Tibial nerve (tissue), 4 donors: Measurements from ENCODE around the gene STARD13. TPM values are rescaled to one million over a fixed set of nuclear protein-coding genes. Genes with fewer than 3 reads are reported as not detected.

Source experiments
- DNase-seq, 2 donors: peaks; one replicate each; pipeline ENCODE4 v3.0.0-alpha.2; 2019; ENCODE audit warnings: low spot score in 2 of 2
- H3K27ac ChIP-seq, 4 donors: fragments of 200-600 bp; sonication (generic) in 3 of 4; one replicate each; pipeline ENCODE4 v1.5.1; 2017 to 2019; ENCODE audit warnings: mild to moderate bottlenecking in 1 of 4
- H3K27me3 ChIP-seq, 2 donors: fragments of 200-600 bp; sonication (generic) in 1 of 2; one replicate each; pipeline versions ENCODE4 v1.5.1 to v1.6.0; 2017 to 2019
- H3K36me3 ChIP-seq, 3 donors: fragments of 200-600 bp; sonication (generic); one replicate each; pipeline ENCODE4 v1.5.1; 2018 to 2019
- H3K4me1 ChIP-seq, 4 donors: fragments of 200-600 bp; sonication (generic) in 3 of 4; one replicate each; pipeline ENCODE4 v1.5.1; 2017 to 2019
- H3K4me3 ChIP-seq, 4 donors: fragments of 200-600 bp; sonication (generic) in 3 of 4; one replicate each; pipeline ENCODE4 v1.5.1; 2017 to 2019; ENCODE audit warnings: mild to moderate bottlenecking in 1 of 4, moderate library complexity in 1 of 4
- H3K9me3 ChIP-seq, 4 donors: fragments of 200-600 bp; sonication (generic) in 3 of 4; one replicate each; pipeline ENCODE4 v1.5.1; 2017 to 2019
- EP300 ChIP-seq, 2 donors: sonication (generic); formaldehyde crosslinking; IDR thresholded peaks; one replicate each; pipeline ENCODE4 v1.6.1; 2017; ENCODE audit warnings: antibody characterized with exemption in 2 of 2, mild to moderate bottlenecking in 1 of 2
- POLR2A ChIP-seq, 2 donors: fragments of 450-650 bp; IDR thresholded peaks; one replicate each; pipeline ENCODE4 v1.6.1; 2017; ENCODE audit warnings: antibody characterized with exemption in 2 of 2, mild to moderate bottlenecking in 2 of 2, moderate library complexity in 2 of 2
- WGBS, 2 donors: methylation state at CpG; one replicate each; pipeline ENCODE4 v1.1.5; 2018; 5-methylcytosine and 5-hydroxymethylcytosine counted together
- total RNA-seq, 4 donors: library from RNA; depleted of rRNA; stranded (reverse); fragments of >200 nt; gene quantifications; one replicate each; pipeline ENCODE4 v1.1.0, GENCODE V29; 2016
- TF ChIP-seq, protein P1 (sequence below), 5 experiments: fragments of 200-600 bp in 3 of 5; fragments of 450-650 bp in 2 of 5; sonication (generic) in 3 of 5; IDR thresholded peaks; one replicate each; pipeline ENCODE4 v1.5.1; 2016 to 2019; ENCODE audit warnings: antibody characterized with exemption in 5 of 5, mild to moderate bottlenecking in 3 of 5, moderate library complexity in 2 of 5

The STARD13 gene
- total RNA-seq, 4 donors from 2014 or later: 52.7 to 125 (median 80.0) TPM

DNA sequence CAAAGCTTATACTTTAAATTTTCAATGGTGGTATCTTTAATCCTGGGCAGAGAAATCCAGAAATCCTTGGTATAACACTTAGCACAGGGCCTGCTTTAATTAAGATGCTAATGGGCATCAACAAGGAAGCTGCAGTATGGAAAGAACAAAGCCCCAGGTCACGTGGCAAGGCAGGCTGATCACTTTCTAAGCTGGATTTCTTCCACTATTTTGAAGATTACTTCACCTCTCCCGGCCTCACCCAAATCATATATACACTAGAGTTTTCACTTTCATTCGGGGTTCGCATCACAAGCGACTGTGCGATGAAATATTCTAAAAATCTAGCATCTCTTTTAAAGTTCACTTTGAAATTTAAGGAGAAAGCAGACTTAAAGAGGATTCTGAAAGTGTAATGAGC, 71.8 kb downstream of the STARD13 start:
- Histone ChIP-seq H3K36me3 (peaks cover 0 to under 1% (median 0%) of the 10 kb centered on the region in 3 donors), H3K27ac (peak overlapping the region; percentile 40 to 78 (median 66)), H3K4me1 (peaks cover 0 to 87% (median 35%) of the 10 kb centered on the region in 4 donors), H3K9me3 (no peaks in the 10 kb centered on the region), H3K4me3 (no peak overlapping the region), H3K27me3 (no peaks in the 10 kb centered on the region)
- TF ChIP-seq POLR2A (IDR thresholded peaks at IDR 0.05) (no peak), EP300 (IDR thresholded peaks at IDR 0.05) (no peak)
- TF ChIP-seq, protein P1, sequence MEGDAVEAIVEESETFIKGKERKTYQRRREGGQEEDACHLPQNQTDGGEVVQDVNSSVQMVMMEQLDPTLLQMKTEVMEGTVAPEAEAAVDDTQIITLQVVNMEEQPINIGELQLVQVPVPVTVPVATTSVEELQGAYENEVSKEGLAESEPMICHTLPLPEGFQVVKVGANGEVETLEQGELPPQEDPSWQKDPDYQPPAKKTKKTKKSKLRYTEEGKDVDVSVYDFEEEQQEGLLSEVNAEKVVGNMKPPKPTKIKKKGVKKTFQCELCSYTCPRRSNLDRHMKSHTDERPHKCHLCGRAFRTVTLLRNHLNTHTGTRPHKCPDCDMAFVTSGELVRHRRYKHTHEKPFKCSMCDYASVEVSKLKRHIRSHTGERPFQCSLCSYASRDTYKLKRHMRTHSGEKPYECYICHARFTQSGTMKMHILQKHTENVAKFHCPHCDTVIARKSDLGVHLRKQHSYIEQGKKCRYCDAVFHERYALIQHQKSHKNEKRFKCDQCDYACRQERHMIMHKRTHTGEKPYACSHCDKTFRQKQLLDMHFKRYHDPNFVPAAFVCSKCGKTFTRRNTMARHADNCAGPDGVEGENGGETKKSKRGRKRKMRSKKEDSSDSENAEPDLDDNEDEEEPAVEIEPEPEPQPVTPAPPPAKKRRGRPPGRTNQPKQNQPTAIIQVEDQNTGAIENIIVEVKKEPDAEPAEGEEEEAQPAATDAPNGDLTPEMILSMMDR (IDR thresholded peaks at IDR 0.05): no peak
- no peak for DNase-seq
- WGBS, 2 donors: 23 to 24% methylated on average over 6 of the region's 6 CpGs

DNA sequence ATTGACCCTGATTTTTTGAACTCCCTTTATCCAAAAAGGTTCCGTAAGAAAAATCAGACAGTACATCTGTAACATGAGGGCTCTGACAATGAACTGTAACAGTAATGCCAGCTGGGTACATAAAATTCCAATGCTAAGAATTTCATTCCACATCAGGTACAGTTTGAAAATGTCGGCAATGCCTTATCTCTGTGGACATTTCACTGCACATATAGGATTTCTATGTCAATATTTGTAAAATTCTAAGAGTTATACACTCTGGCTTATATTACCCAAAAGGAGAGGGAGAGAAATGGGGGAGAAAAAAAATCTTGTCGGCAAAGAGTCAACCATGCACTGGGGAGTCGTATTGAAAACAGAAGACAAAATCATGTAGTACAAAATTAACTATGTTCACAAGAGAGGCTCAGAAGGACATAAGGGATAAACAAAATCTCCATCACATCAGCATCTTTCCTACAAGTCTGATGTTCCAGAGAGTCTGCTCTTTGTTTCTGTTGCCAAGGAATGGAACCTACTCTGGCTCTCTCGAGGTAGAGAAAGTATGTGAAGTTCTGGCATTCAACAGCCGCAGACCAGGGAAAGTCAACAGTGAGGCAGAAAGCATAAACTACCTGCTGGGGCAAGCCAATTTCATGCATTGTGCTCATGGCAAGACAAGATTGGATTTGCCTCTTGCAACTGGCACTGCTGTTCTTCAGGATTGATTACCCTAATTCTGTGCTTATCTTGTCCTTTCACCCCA, 72.4 kb downstream of the STARD13 start:
- no peaks in the 10 kb centered on the region for H3K27me3 ChIP-seq
- peak overlapping the region; percentile 40 to 78 (median 66) for H3K27ac ChIP-seq
- no peaks in the 10 kb centered on the region for H3K36me3 ChIP-seq
- H3K9me3 ChIP-seq: no peaks in the 10 kb centered on the region
- no peak overlapping the region for H3K4me3 ChIP-seq
- 34 to 40% methylated on average over 6 of the region's 6 CpGs for WGBS, 2 donors
- peaks cover 0 to 87% (median 36%) of the 10 kb centered on the region in 4 donors for H3K4me1 ChIP-seq
- no peak for DNase-seq
- TF ChIP-seq POLR2A (IDR thresholded peaks at IDR 0.05) (no peak), EP300 (IDR thresholded peaks at IDR 0.05) (no peak)
- TF ChIP-seq, protein P1 (IDR thresholded peaks at IDR 0.05): no peak

DNA sequence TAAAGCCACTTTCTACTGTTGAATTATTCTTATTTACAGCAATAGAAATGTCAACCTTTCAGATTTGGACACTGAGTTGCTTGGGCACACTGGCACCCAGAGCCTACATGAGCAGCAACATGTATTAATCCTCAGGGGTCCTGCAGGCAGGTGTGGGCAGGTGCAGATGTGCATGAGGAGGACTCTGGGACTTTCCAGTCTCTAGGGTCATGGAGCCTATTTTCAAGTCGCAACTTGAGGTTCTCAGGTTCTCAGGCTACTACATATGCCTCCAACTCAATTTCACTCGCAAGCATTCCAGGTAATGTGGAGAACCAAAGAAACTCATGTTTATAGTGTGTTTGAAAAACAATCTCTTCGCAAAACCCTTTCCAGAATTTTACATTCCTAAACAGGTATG, 73.2 kb downstream of the STARD13 start:
- TF ChIP-seq EP300 (IDR thresholded peaks at IDR 0.05) (no peak), POLR2A (IDR thresholded peaks at IDR 0.05) (no peak)
- TF ChIP-seq, protein P1 (IDR thresholded peaks at IDR 0.05): no peak
- Histone ChIP-seq H3K4me3 (no peak overlapping the region), H3K27me3 (no peaks in the 10 kb centered on the region), H3K9me3 (no peaks in the 10 kb centered on the region), H3K27ac (peak overlapping the region in 3 of 4 donors; percentile 24 to 78 (median 75)), H3K4me1 (peaks cover 0 to 87% (median 39%) of the 10 kb centered on the region in 4 donors), H3K36me3 (no peaks in the 10 kb centered on the region)
- 93% methylated on average over 3 of the region's 3 CpGs for WGBS, 2 donors
- DNase-seq: no peak

DNA sequence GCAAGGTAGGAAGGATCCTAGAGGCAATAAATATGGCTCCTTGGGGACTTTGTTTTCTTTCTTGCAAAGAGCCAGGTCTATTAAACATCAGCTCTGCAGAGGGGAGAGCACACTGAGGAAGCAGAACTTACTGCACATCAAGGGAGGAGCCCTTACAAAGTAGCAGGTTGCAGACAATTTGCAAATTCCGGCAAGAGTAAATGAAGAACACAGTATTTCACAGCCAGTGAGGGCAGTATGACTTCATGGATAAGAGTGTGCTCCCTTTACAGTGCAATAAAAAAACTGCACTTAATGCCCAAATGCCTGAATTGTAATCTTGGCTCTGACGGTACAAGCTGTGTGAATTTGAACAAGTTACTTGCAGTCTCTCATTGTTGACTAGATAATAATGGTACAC, 75.5 kb downstream of the STARD13 start:
- Histone ChIP-seq H3K27me3 (no peaks in the 10 kb centered on the region), H3K27ac (peak overlapping the region in 1 of 4 donors; percentile 29), H3K4me3 (no peak overlapping the region), H3K4me1 (peaks cover 0 to 88% (median 39%) of the 10 kb centered on the region in 4 donors), H3K9me3 (no peaks in the 10 kb centered on the region), H3K36me3 (no peaks in the 10 kb centered on the region)
- TF ChIP-seq EP300 (IDR thresholded peaks at IDR 0.05) (no peak), POLR2A (IDR thresholded peaks at IDR 0.05) (no peak)
- TF ChIP-seq, protein P1 (IDR thresholded peaks at IDR 0.05): no peak
- no peak for DNase-seq
- 49% methylated on average over 2 of the region's 2 CpGs for WGBS, 2 donors
